Adipocyte (in vitro differentiated cells): ENCODE results near the gene PDE8B.

Experiments
- DNase-seq: peaks from one replicate; pipeline ENCODE4 v3.0.0-alpha.2; 2015; ENCODE audit warnings: low read depth
- H3K27me3 ChIP-seq: replicated peaks from 2 replicates; pipeline ENCODE4 v1.7.0; 2013; ENCODE audit warnings: mild to moderate bottlenecking, low read length, moderate library complexity; ENCODE audit not compliant: control insufficient read depth, insufficient read depth
- H3K36me3 ChIP-seq: 2 replicates; pipeline ENCODE4 v1.7.0; 2013; ENCODE audit warnings: low read length, mild to moderate bottlenecking, moderate library complexity; ENCODE audit not compliant: control insufficient read depth, insufficient read depth, severe bottlenecking
- H3K4me1 ChIP-seq: 2 replicates; pipeline ENCODE4 v1.7.0; 2013; ENCODE audit warnings: mild to moderate bottlenecking, low read length, moderate library complexity; ENCODE audit not compliant: control insufficient read depth, insufficient read depth
- H3K4me3 ChIP-seq: 2 replicates; pipeline ENCODE4 v1.7.0; 2013; ENCODE audit warnings: mild to moderate bottlenecking, low read length, moderate library complexity
- H3K9ac ChIP-seq: 2 replicates; pipeline ENCODE4 v1.7.0; 2013; ENCODE audit warnings: mild to moderate bottlenecking, low read length, moderate library complexity
- H3K9me3 ChIP-seq: 2 replicates; pipeline ENCODE4 v1.7.0; 2013; ENCODE audit warnings: mild to moderate bottlenecking, low read length, moderate library complexity; ENCODE audit not compliant: control insufficient read depth

The PDE8B gene

DNA sequence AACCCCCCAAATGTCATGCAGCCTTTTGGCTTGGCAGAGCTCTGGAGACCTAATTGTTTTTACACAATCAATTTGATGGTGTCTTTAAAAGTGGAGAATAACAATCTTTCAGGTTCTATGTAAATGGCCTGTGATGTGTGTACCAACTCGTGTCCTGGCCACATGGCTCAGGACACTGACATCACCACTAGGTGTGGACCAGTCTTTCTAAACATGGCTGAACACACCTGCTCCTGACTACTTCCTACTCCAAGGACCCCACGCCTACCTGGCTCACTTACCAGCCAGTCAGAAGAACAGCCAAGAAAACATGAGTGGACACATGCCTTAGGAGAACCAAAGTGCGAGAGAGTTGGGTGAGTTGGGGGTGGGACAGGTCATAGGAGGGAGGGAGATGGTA is 210.5 kb downstream of the PDE8B start:
- H3K27me3 ChIP-seq: no peaks in the 10 kb centered on the region
- no peaks in the 10 kb centered on the region for H3K9me3 ChIP-seq
- no peak overlapping the region for H3K9ac ChIP-seq
- H3K36me3 ChIP-seq: peaks cover 33% of the 10 kb centered on the region
- no peak for DNase-seq
- H3K4me1 ChIP-seq: peaks cover 5% of the 10 kb centered on the region
- H3K4me3 ChIP-seq: no peak overlapping the region

DNA sequence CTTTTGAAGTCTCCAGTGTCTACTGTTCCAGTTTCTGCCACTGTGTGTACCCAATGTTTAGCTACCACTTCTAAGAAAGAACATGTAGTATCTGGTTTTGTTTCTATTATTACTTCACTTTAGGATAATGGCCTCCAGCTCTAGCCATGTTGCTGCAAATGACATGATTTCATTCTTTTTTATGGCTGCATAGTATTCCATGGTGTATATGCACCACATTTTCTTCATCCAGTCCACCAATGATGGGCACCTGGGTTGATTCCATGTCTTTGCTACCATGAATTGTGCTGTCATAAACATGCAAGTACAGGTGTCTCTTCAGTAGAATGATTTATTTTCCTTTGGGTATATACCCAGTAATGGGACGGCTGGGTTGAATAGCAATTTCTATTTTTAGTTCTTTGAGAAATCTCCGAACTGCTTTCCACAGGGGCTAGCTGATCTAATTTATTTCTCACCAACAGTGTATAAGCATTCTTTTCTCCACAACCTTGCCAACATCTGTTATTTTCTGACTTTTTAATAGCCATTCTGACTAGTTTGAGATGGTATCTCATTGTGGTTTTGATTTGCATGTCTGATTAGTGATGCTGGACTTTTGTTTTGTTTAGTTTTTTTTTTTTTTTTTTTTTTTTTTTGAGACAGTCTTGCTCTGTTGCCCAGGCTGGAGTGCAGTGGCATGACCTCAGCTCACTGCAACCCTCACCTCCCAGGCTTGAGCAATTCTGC is 212.7 kb downstream of the PDE8B start:
- DNase-seq: no peak
- Histone ChIP-seq H3K4me3 (no peak overlapping the region), H3K4me1 (peaks cover 27% of the 10 kb centered on the region), H3K9me3 (no peaks in the 10 kb centered on the region), H3K36me3 (peaks cover 35% of the 10 kb centered on the region), H3K27me3 (no peaks in the 10 kb centered on the region), H3K9ac (no peak overlapping the region)

DNA sequence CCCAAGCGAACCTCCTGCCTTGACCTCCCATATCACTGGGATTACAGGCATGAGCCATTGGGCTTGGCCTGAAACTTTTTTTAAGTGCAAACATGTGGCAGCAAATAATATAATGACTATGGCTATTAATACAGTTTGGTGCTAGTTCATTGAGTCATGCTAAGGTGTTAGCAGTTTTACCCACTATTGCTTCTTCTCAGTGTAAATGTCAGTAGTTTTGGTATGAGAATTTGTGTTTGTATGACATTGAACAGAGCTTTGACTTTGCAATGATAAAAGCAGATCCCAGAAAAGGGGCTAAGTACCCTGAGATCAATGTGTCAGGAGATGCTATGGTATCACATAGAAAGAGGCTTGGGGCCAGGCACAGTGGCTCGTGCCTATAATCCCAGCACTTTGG is 214.4 kb downstream of the PDE8B start:
- H3K4me1 ChIP-seq: peaks cover 39% of the 10 kb centered on the region
- H3K4me3 ChIP-seq: no peak overlapping the region
- H3K9ac ChIP-seq: no peak overlapping the region
- DNase-seq: no peak
- H3K9me3 ChIP-seq: no peaks in the 10 kb centered on the region
- H3K27me3 ChIP-seq: no peaks in the 10 kb centered on the region
- peaks cover 32% of the 10 kb centered on the region for H3K36me3 ChIP-seq

DNA sequence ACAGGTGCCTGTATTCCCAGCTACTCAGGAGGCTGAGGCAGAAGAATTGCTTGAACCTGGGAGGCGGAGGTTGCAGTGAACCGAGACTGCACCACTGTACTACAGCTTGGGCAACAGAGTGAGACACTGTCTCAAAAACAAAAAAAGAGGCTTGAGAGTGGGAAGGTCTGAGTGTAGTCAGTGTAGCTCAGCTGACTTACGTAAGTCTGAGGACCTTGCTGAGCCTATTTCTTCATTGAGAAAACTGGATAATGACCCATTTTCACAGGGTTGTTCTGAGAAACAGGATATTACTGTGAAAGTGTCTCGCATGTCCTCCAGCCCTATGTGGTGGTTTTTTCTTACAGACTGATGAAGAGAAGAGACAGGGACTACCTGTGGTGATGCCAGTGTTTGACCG is 214.9 kb downstream of the PDE8B start:
- Histone ChIP-seq H3K9me3 (no peaks in the 10 kb centered on the region), H3K27me3 (no peaks in the 10 kb centered on the region), H3K9ac (no peak overlapping the region), H3K36me3 (peaks cover 36% of the 10 kb centered on the region), H3K4me3 (no peak overlapping the region), H3K4me1 (peaks cover 39% of the 10 kb centered on the region)
- DNase-seq: no peak

DNA sequence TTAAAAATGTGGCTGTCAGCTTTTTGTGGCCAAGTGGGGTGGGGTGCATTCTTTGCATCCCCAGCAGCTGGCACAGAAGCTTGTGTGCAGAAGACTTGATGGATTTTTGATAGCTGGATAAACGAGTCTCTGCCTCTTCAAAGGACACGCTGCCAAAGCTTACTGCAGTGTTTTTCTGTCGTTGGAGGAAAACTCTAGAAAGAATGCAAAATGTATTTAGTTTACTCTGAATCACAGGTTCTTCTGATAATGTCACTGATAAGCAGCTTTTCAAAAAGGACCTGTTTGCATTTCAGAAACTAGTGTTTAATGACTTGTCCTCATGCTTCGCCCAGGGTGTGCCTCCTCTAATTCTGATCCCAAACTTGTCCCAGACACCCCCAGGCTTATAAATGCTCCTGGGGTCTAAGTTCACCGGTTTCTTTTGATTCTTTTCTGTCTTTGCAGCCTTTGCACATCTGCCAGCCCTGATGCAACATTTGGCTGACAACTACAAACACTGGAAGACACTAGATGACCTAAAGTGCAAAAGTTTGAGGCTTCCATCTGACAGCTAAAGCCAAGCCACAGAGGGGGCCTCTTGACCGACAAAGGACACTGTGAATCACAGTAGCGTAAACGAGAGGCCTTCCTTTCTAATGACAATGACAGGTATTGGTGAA is 215.6 kb downstream of the PDE8B start:
- DNase-seq: no peak

DNA sequence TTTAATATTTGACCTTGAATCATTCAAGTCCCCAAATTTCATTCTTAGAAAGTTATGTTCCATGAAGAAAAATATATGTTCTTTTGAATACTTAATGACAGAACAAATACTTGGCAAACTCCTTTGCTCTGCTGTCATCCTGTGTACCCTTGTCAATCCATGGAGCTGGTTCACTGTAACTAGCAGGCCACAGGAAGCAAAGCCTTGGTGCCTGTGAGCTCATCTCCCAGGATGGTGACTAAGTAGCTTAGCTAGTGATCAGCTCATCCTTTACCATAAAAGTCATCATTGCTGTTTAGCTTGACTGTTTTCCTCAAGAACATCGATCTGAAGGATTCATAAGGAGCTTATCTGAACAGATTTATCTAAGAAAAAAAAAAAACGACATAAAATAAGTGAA is 216.2 kb downstream of the PDE8B start:
- H3K4me3 ChIP-seq: no peak overlapping the region
- H3K36me3 ChIP-seq: peaks cover 40% of the 10 kb centered on the region
- H3K9me3 ChIP-seq: no peaks in the 10 kb centered on the region

More for the DNA sequence above, 215.6 kb downstream of the PDE8B start:
- no peaks in the 10 kb centered on the region for H3K27me3 ChIP-seq
- no peak overlapping the region for H3K4me3 ChIP-seq
- H3K4me1 ChIP-seq: peaks cover 39% of the 10 kb centered on the region
- no peak overlapping the region for H3K9ac ChIP-seq
- H3K9me3 ChIP-seq: no peaks in the 10 kb centered on the region
- peaks cover 36% of the 10 kb centered on the region for H3K36me3 ChIP-seq

DNA sequence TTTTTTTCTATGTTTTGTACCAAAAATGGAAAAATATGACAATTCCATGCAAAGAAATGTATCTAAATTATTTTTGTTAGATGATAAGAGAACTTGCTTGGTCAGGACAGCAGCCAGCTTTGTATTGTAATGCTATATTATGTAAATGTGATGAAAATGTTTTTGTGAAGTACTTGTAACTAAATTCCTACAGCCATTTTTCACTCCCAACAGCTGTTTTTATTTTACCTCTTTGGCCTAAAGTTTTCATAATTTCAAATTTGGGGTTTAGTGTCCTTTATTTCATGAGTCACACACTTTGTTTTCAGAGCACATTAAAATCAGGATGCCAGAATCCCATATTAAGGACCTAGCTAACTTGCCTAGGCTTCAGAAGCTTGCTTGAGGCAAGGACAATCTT is 217.5 kb downstream of the PDE8B start:
- Histone ChIP-seq H3K4me1 (peaks cover 39% of the 10 kb centered on the region), H3K9me3 (no peaks in the 10 kb centered on the region), H3K9ac (peak overlapping the region; percentile 11), H3K4me3 (no peak overlapping the region), H3K27me3 (no peaks in the 10 kb centered on the region), H3K36me3 (peaks cover 54% of the 10 kb centered on the region)
- DNase-seq: peak; percentile 77

More for the DNA sequence above, 216.2 kb downstream of the PDE8B start:
- Histone ChIP-seq H3K27me3 (no peaks in the 10 kb centered on the region), H3K9ac (no peak overlapping the region), H3K4me1 (peaks cover 39% of the 10 kb centered on the region)
- peak; percentile 42 for DNase-seq

DNA sequence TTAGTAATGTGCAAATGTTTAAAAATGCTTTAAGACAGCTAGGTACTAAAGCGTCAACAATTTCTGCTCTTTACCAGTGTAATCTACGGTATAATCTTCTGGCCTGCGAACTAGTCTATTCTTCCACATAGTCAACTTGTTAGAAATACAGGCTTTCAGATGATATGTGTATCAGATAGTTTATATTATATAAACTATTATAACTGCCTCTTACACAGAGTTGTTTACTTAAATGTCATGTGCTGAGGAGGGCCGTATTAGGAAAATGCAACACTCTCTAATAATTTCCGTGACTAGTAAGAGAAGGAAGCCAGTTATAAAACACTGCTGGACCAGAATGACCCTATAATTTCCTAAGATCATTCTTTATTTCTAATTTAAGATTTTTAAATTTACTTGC is 218.0 kb downstream of the PDE8B start:
- H3K27me3 ChIP-seq: no peaks in the 10 kb centered on the region
- no peak for DNase-seq
- H3K36me3 ChIP-seq: peaks cover 58% of the 10 kb centered on the region
- no peaks in the 10 kb centered on the region for H3K9me3 ChIP-seq
- no peak overlapping the region for H3K4me3 ChIP-seq
- H3K4me1 ChIP-seq: peaks cover 39% of the 10 kb centered on the region
- H3K9ac ChIP-seq: peak overlapping the region; percentile 11

DNA sequence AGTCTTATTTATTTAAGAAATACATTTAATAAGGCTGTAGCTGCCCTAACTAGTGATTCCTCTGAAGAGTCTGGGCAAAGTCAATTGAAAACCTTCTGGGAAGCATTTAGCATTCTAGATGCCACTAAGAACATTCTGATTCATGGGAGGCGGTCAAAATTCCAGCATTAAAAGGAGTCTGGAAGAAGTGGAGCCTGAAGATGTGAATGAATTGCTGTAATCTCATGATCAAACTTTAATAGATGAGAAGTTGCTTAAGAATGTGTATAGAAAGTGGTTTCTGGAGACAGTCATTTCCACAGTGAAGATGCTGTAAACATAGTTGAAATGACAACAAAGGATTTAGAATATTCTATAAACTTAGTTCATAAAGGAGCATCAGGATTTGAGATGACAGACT is 220.2 kb downstream of the PDE8B start:
- Histone ChIP-seq H3K4me1 (peaks cover 36% of the 10 kb centered on the region), H3K9ac (no peak overlapping the region), H3K4me3 (no peak overlapping the region), H3K9me3 (no peaks in the 10 kb centered on the region), H3K36me3 (peaks cover 64% of the 10 kb centered on the region), H3K27me3 (no peaks in the 10 kb centered on the region)
- DNase-seq: peak; percentile 40

DNA sequence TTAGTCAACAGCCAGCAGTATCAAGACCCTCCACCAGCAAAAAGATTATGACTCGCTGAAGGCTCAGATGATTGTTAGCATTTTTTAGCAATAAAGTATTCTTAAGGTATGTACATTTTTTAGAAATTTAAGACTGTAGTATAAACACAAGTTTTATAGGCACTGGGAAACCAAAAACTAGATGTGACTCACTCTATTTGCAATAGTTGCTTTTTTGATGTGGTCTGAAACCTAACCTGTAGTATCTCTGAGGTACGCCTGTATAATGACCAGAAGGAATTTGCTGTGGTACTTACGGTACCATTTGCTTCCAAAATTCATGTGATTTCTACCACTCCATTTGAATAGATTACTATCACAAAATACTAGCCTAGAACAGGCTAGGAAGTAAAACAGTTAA is 220.8 kb downstream of the PDE8B start:
- H3K9me3 ChIP-seq: no peaks in the 10 kb centered on the region
- H3K4me3 ChIP-seq: no peak overlapping the region
- peaks cover 68% of the 10 kb centered on the region for H3K36me3 ChIP-seq
- H3K4me1 ChIP-seq: peaks cover 30% of the 10 kb centered on the region
- no peaks in the 10 kb centered on the region for H3K27me3 ChIP-seq
- H3K9ac ChIP-seq: no peak overlapping the region
- peak; percentile 35 for DNase-seq

DNA sequence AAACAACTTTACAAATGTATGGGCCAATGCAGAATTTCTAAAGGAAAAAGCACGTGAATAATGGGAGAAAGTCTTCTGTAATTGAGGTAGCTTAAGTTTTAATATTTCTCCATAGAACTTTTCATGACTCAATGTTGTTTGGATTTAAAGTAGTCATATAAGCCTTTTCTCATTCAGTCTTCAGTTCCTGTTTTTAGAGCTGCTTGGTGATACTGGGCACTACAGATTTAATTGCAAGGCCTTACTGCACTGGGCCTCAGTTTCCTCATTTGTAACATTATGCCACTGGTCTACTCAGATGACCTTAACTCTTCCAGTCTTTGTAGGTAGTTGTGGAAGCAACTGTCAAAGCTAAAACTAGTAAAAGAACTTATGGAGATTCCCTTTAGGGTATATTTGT is 221.2 kb downstream of the PDE8B start:
- H3K9ac ChIP-seq: no peak overlapping the region
- no peak overlapping the region for H3K4me3 ChIP-seq
- no peak for DNase-seq
- H3K36me3 ChIP-seq: peaks cover 72% of the 10 kb centered on the region
- peaks cover 26% of the 10 kb centered on the region for H3K4me1 ChIP-seq
- H3K27me3 ChIP-seq: no peaks in the 10 kb centered on the region
- H3K9me3 ChIP-seq: no peaks in the 10 kb centered on the region
